ENCODE measurements around the gene WDR76.
A peak's percentile ranks its signal among the peaks of the same experiment; 100 is the strongest.
"Not testable (repeated sequence)": the region's sequence is repeated elsewhere in the genome, so short reads cannot be mapped to it uniquely, and the experiment has no call there.

The WDR76 gene

DNA sequence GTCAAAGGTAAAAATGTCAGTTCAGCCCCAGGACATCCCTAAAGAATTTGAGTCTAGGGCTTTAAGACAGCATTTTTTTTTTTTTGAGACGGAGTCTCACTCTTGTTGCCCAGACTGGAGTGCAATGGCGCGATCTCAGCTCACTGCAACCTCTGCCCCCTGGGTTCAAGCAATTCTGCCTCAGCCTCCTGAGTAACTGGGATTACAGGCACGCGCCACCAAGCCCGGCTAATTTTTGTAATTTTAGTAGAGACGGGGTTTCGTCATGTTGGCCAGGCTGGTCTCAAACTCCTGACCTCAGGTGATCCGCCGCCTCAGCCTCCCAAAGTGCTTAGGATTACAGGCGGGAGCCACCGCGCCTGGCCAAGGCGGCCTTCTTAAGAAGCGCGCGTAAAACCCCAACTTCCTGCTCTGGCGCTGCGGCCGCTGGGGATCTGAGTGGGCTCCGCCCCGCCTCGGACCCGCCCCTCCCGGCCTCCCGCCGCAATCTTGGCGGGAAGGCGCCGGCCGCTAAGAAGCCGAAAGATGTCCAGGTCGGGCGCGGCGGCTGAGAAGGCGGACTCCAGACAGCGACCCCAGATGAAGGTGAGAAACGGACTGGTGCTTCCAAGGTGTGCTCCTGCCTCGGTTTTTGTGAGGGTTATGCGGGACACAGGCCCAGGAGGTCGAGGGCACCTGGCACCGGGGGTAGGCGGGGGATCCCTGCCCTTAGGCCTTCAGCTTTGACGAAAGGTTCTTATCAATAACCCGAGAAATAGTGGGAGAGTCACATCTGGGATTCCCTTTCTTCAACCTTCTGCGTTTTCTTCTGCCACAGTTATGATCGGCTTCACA lies at the start of gene WDR76:
Gene WDR76, plus strand, starts transcription at position 495 of the 834 bp plus-strand sequence. Its CDS starts 31 bp downstream, at position 526.
- peak in 39 of 58 donors; percentile 1 to 51 (median 15) for DNase-seq

DNA sequence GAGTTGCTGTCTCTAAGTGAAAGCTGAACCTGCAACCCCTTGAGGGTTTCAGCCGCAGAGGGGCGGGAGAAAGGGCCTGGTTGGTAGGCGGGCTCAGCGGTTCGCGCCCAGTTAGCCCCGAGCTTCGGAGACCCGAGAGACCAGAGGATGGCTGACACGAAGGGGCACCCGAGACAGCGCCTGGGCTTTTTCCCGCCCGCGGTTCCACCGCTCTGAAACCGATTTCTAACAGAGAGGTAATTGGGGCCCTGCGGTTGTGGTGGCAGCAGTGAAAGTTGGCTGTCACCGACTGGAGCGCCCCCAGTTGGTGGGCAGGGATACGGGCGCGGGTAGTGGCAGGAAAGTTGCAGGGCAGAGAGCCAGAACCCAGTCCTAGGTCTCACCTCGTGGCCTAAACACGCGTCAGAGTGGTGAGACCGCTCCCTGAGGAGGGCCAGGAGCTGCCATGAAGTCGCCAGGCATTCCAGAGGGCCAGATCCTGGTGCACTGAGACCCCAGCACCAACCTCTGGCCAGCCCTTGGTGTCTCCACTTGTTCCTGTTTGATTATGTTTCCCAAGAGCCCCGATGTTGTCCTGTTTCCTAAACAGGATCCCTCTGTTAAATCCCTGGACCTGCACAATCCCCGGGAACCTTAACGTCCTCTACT lies 49.4 kb upstream of the WDR76 start:
- peak in 46 of 58 donors; percentile 14 to 78 (median 49) for DNase-seq

DNA sequence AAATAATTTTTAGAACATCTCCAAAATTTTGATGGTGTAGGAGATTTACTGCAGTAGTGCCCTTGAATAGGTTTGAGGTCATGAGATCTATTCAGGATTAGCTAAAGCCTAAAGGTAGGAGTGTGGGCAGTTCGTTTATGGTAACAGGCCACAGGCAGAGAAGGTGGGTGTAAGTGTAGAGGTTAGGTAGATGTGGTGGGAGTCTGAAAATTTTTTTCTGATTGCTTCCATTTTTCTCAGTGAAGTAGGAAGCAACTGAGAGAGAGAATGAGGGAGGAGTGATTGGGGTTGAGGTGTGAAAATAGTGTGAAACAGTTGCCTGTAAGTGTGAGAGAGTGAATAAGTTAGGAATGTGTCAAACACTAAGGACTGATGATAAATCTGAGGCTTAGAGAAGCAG lies 47.8 kb upstream of the WDR76 start:
- DNase-seq: no peak

DNA sequence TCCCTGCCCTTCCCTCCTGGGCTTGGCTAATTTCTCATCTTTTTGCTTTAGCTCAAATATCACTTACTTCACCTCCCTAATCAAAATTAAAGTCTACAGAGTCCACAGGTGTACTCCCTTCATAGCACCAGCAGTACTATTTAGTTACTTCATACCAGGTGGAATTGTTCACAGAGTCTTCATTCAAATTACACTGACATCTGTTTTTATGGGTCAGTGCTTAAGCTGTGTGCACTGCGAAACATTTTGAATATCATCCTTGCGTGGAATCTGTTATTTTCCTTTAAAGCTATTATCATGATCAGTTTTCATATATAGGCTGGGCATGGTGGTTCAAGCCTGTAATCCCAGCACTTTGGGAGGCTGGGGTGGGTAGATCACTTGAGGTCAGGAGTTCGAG lies 37.4 kb upstream of the WDR76 start:
- DNase-seq: no peak

DNA sequence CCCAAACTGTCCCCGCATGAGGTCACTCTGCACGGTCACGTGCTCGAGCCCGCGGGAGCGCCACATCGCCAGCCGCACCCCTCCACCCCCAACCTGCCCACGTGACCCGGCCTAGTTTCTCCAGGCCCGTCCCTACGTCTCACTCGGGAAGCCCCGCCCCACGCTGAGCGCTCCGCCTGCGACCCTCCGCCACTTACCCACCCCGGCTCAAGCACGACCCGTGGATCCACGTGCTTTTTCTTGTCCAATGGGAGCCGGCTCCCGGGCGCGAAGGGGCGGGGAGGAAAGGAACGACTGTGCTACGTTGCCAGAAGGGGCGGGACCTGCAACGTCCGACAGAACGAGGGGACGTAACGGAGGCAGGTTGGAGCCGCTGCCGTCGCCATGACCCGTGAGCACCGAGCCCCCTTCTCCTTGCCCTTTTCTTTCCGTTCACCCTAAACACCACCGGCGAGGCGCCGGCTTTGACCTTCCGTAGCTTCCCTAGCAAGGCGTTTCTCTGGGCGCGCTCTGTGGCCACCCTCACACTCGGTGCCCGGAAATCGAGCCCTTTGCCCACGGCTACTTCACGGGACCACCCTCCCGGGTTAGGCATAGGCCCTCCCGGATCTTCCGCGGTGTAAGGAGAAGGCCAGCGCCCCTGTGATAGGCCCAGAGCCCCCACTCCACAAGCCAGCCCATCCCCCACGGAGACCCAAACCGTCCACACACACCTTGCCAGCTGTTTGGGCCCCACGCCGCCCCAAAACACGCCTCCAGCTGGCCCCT lies 34.6 kb upstream of the WDR76 start, which contains the start of gene SERF2:
Gene SERF2, plus strand, starts transcription at position 328 of the 768 bp plus-strand sequence. Its CDS starts 57 bp downstream, at position 385.
- peak; percentile 81 to 100 (median 100) for DNase-seq

DNA sequence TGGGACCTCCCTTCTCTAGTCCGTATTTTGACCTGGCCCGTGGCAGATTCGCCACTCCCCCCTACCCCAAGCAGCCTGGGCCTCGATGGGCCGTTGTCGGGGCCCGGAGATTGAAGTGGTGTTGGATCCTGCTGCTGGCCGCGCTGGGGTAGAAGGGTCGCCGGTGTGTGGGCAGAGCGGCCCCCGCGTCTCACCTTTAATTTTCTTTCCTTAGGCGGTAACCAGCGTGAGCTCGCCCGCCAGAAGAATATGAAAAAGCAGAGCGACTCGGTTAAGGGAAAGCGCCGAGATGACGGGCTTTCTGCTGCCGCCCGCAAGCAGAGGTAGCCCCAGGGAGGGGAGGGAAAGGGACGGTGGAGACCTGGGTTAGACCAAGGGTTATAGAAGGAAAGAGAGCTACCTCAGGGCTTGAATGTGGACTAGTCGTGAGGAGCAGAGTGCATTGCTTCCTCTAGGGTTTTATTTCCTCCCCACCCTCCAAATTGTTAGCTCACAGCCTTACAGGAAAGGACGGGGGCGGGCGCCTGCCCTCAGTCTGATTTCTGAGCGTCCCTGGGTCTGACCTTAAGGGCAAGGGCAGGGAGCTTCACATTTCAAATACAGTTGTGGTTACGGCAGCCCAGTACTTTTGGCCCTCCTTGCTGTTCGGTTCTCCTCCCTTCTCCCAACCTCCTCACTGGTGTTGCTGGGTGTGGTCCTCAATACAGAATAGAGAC lies 33.9 kb upstream of the WDR76 start:
- peak in 4 of 58 donors; percentile 16 to 50 (median 40) for DNase-seq

DNA sequence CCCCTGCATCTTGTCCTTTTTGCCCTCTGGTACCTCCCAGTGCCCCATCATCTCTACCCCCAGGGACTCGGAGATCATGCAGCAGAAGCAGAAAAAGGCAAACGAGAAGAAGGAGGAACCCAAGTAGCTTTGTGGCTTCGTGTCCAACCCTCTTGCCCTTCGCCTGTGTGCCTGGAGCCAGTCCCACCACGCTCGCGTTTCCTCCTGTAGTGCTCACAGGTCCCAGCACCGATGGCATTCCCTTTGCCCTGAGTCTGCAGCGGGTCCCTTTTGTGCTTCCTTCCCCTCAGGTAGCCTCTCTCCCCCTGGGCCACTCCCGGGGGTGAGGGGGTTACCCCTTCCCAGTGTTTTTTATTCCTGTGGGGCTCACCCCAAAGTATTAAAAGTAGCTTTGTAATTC lies 33.2 kb upstream of the WDR76 start:
- DNase-seq: no peak

DNA sequence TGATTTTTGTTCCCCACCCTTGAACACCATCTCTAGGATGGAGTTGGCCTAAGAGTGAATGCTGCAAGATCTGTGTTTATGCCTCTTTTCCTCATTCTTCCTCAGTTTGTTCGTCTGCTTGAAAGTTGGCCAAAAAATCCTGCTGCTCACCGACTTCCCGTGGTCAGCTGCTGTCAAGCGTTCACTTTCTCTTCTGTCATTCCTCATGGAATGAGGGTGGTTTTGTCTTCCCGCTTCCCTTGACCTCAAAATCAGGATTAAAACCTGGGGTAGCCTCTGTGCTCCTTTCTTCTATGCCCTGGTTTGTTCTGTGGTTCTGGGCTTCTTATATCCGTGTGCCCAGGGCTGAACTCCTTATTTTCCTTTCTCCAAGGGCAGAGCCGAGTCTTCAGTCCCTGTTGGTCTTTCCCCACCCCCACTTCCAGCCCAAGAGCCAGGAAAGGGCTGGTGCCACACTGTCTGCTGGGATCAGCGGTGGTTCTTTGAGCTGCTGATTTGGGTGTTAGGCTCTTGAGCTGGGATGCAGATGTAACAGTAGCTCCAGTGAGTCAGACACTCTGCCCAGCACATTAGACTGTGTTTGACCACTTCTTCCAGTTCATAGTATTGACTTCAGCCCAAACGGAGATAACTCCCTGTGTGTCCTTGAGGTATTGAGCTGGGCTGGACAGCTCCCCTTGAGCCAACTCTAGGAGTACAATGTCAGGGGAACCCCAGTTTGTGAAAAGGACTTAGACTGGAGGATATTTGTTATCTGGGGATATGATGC lies 32.3 kb upstream of the WDR76 start:
- peak in 1 of 58 donors; percentile 5 for DNase-seq

DNA sequence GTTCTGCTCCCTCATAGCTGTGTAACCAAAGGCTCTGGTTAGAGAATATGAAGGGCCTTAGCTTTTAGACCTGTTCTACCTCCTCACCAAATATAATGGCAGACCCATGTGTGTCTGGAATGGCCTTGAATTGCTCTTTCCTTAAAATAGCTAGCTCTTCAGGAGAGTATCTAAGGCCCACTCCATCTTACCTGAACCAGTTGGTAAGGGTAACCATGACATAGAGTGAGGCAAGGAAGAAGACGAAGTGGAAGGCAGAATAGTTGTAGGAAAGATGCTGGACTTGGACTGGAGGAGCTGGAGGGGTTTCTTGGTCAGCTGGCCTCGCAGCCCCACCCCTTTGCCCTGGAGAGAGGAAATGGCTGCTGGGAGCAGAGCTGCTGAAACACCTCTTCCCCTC lies 31.6 kb upstream of the WDR76 start:
- no peak for DNase-seq

DNA sequence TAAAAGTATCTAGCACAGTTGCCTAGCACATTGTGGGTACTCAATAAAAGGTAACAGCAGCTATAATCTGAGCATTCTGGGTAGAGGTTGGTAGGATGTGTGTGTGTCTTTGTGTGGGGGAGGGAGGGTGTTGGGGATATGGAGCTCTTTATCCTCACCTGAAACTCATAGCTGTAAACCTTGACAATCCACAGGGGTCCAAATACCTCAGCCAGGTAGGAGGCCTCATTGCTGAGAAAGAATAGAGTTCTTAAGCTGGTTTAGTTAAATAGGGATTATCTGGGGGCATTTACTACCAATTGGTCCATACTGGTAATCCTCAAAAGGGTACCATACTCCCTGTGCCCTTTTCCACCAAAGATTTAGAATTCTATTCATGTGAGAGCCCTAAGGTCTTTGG lies 30.8 kb upstream of the WDR76 start:
- no peak for DNase-seq

DNA sequence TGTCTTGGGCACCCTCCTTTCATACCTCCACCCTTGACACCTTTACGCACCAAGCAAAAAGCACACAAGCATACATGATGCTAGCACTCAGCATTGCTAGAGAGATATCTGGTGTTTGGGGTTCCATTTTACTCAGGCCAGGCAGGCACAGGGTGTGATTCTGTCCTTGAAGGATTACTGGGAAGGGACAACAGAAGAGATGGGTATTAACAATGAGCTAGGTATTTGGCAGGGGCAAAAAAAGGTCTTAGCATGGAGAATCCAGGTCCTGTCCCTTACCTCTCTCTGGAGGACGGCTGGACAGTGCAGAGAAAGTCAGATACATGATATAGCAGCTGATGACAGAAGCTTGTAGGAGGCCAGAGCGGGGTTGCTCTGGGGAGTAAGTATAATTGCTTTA lies 30.2 kb upstream of the WDR76 start:
- no peak for DNase-seq

DNA sequence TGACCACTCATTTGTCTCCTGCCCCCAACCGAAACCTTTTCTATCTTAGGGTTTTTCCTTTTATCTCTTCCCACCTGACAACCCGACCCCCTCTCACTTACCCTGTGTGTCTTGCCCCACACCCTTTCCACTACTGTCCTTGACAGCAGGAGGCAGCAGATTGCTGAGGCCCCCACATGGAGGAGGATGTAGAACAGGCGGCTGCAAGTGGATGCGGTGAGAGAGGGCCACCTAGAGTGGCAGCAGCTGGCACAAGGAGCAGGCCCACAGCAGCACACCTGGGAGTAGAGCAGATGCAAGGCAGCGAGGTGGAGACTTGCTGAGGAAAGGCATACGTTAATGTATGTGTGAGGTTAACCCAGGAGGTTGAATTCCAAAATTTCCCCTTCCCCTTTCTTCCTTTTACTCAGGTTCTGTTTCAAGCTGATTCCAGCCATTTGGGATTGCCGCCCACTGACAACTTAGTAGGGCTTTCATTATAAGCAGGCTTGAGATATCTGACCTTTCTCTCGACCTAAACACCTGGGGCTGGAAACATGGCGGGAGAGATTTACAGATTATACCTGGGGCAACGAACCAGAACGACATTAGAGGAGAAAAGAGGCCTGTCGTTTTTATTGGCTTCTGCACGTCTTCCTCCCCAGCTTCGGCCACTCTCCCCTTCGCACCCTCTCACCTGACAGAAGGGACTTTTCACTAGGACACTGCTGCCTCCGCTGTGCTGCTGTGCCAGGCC lies 27.4 kb upstream of the WDR76 start:
- no peak for DNase-seq

DNA sequence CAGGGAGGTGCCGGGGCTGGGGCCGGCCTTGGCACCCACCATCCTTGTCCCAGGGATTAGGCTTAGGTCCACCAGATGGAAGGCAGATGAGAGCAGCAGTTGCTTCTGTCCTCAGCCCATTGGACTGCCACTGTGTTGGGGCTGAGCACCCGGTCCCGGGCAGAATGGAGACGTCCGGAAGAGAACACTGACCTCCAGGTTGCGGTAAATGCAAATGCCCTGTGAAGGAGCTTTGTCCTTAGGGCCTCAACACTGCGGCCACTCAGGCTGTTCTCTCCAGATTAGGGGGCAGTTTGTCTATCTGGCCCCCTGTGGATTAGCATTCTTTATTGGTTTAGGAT lies 26.9 kb upstream of the WDR76 start, which contains the start of gene SERINC4:
Gene SERINC4, minus strand, starts transcription at position 276 of the 341 bp plus-strand sequence. Its CDS starts 234 bp downstream, at position 42.
- peak in 2 of 58 donors; percentile 39 to 49 for DNase-seq

DNA sequence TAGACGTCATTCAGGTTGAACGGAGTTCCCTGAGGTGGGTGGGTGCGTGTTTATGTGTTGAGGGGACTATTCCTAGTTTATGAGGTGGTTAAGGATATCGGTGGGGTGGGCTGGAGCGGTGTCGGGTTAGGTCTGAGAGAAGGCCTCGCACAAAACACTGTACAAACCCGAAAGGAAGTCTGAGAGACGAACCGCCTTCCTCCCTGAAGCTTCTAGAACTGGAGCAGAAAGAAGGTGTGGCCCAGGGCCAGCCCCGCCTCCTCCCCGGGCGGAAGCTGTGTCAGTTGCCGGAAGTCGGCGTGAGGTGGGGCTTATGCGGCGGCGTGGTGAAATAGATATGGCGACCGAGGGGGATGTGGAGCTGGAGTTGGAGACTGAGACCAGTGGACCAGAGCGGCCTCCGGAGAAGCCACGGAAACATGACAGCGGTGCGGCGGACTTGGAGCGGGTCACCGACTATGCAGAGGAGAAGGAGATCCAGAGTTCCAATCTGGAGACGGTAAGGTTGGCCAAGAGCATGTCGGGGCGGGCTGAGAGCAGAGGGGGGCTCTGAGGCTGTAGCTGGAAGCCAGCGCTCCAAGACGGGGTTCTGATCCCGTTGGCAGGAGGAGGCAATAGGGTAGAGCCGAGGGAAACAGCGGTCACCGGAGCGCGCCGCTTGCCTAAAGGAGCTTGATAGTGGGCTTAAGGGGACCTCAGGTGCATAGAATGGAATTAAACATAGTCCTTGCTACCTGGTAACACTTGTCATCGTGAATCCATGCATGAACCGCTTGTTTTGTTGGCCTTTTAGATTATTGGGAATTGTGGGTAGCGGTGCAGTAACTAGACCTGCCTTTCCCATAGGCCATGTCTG lies 26.3 kb upstream of the WDR76 start, which contains the start of gene HYPK:
Gene HYPK, plus strand, starts transcription at position 314 of the 856 bp plus-strand sequence. Its CDS starts 24 bp downstream, at position 338.
- DNase-seq: peak; percentile 50 to 95 (median 90)

DNA sequence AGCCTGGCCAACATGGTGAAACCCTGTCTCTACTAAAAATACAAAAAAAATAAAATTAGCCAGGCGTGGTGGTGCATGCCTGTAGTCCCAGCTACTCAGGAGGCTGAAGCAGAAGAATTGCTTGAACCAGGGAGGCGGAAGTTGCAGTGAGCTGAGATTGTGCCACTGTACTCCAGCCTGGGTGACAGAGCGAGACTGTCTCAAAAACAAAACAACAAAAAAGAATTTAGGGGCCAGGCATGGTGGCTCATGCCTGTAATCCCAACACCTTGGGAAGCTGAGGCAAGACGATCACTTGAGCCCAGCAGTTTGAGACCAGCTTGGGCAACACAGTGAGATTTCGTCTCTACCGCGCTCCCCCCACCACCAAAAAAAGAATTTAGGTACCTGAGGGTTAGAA lies 24.1 kb upstream of the WDR76 start:
- not testable (repeated sequence) for DNase-seq

DNA sequence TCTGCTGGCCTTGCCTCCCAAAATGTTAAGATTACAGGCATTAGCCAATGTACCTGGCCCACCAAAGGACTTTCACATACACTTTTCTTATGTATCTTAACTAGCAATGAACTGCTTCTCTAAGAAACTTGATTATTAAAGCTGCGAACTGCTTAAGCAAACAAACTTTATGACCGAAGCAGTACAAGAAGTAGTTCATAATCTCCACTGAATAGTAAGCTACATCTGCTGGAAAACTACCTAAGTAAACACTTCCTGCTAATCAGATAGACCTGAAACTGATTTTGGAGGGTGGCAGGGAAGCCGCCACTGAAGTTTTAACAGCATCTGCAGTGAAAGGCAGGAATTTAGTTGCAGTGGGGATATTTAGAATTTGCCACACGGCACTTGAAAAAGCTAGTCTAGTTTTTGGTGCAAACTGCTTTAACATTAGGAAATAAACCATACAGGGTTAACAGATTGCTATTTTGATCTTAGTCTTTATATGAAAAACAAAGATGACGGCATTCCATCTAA lies 18.3 kb upstream of the WDR76 start:
- no peak for DNase-seq

DNA sequence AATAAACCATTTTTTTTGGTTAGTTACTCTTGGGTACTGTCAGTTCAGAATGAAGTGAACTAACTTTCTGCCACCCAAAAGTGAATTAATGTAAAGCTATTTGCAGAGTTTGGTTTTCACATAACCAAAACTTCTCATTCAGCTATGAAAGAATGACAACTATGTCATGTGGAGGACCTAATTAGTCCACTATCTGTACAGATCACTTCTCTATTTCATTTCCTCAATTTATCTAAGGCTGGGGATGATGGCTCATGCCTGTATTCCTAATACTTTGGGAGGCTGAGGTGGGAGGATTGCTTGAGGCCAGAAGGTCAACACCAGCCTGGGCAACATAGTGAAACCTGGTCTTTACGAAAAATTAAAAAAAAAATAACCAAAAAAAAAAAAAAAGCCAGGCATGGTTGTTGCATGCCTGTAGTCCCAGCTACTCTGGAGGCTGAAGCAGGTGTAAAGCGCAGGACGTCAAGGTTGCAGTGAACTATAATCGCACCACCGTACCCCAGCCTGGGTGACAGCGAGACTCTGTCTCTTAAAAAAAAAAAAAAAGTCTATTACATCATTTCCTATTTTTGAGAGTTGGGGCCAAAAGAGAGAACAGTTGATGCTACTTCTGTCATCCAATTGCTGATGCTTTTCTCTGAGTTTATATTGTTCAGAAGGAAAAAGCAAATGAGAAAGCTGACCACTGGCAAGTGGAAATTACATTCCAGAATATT lies 17.7 kb upstream of the WDR76 start:
- DNase-seq: no peak
